Stimulated activated CD4-positive, alpha-beta T cell treated with anti-CD3 and anti-CD28 coated beads, Interleukin-12 subunit alpha, Interleukin-12 subunit beta, amount 100 ng/mL, for 48 hours (primary cell): Measurements from ENCODE around the gene CDH2.

Experiments used
- DNase-seq, 3 donors: peaks; one replicate each; pipeline ENCODE4 v3.0.0-alpha.2; 2020; ENCODE audit warnings: low read depth in 2 of 3, low spot score in 1 of 3

CDH2 gene

DNA sequence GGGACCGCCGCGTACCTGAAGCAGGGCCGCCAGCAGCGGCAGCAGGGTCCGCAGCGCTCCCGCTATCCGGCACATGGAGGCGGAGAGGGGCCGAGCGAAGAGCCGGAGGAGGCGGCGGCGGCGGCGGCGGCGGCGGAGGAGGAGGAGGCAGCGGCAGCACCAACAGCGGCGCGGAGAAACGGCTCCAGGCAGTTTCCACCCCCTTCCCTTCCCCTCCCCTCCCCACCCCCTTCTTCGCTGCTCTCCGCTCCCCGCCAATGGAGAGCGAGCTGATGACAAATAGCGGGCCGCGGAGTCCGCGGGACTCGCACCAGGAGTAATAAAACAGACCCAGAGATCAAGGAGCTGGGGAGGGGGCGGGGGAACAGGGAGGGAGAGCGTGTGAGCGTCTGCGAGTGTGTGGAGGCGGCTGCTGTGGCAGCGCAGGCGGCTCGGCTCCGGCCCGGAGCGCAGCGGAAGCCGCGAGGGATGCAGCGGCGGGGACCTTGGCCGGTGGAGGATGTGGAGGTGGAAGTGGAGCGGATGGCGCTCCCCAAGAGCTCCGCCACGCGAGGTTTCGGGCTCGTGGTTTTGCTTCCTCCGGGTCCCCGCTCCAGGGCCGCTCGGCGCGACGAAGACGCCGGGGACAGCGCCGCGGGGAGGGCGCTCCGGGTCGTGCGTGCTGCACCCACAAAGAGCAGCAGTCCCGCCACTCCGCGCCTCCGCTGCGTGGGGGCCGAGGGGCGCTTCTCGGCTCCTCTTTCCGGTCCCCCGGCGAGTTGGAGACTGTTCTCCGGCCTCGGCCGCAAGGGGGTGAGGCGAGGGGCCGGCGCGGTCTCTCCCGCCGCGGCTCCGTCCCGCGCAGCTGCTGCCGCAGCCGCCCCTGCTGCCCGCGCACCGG, at the start of gene CDH2:
TSS of gene CDH2 (minus strand) at position 183 of the 880 bp plus-strand sequence. CDS start at position 75, 108 bp downstream.
- DNase-seq: no peak

DNA sequence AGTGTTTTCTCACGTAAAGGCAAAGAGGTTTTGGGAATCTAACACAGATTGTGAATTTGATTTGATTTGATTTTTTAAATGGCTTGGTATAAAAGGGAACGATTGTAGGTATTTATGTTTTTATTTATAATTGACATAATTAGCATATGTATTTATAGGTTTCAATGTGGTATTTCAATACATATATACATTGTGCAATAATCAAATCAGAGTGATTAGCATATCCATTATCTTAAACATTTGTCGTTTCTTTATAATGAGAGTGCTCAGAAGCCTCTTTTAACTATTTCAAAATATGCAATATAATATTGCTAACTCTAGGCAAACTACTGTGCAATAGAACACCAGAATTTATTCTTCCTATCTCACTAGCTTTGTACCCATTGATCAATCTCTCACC, 35.1 kb upstream of the CDH2 start:
- no peak for DNase-seq

DNA sequence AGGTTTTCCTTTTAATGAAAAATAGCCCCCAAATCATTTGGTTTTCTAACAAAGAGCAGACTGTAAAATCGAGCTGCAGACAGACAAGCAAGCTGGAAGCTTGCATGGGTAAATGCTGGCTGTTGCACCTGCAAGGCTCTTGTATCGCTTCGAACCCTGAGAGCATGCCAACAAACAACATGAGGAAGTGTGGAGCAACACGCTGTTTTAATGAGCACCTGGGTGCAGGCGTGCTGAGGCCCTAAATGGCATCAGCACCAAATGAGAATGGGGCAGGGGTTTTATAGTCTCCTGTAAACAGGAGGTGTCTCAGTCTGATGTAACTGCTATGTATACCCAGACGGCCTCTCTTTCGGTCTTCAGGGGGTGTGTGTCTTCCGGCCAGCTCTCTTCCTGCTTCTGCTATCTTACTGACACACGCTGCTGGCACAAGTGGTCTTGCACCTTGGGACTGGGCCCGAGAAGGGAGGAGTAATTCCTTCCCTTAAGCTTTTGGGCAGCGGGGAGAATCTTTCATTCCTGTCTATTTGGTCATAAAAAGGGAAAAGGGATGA, 31.9 kb upstream of the CDH2 start:
- DNase-seq: no peak

DNA sequence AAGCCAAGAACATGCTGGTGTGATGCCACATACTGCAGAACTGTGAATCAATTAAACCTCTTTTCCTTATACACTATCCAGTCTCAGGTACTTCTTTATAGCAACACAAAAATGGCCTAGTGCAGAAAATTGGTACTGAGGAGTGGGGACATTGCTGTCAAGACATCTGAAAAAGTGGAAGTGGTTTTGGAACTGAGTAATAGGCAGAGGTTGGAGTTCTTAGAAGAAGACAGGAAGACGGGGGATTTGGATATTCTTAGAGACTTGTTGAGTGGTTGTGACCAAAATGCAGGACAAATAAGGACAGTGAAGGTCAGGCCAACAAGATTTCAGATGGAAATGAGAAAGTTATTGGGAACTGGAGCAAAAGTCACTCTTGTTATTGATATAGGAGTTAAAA, 31.3 kb upstream of the CDH2 start:
- no peak for DNase-seq

DNA sequence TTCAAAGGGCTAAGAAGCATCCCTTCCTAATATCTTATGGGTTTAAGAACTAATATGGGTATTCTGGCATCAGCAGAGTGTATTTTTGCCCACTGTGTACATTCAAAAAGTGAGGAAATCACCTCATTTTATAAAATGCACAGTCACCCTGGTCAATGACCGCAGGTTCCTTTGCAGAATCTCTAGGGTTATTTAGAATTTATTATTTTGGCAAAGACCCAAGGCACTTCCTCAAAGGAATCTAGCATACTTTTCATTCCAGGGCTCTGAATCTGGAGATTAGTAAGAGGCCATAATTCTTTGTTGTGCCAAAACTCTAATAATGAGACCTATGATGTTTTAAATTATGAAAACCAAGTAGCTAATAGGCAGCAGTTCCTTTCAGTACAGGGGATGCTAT, 27.2 kb upstream of the CDH2 start:
- DNase-seq: no peak

DNA sequence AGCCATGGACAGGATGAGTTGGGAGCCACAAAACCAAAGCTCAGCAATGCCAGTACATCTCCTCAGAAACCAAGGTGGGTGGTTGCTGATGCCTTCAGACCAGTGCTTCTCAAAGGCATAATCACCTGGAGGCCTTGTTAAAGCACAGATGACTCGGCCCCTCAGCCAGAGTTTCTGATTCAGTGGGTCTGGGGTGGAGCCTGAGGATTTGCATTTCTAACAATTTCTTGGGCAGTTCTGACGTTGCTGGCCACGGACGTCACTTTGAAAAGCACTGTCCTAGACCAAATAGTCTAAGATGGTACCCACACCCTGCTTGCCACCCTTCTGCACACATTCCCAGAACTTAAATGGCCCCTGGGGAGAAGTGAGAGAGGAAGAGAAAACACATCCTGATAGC, 24.1 kb upstream of the CDH2 start:
- DNase-seq: no peak

DNA sequence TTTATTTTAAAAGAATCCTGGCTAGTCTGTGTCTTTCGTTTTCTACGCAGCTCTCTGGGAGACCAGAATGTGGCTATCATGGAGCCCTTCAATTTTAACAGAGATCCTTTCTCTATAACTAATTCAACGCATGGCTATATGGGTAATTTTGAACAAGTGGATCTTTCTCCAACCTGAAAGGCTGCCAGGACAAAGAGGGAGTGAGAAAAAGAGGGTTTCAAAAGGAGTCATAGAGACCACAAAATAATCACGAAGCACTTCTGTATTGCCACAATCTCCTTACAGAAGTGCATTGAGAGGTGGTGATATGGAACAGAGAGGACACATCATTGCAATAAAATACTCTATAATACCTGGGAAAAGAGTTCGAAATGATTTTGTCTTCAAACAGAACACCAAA, 21.7 kb upstream of the CDH2 start:
- DNase-seq: no peak

DNA sequence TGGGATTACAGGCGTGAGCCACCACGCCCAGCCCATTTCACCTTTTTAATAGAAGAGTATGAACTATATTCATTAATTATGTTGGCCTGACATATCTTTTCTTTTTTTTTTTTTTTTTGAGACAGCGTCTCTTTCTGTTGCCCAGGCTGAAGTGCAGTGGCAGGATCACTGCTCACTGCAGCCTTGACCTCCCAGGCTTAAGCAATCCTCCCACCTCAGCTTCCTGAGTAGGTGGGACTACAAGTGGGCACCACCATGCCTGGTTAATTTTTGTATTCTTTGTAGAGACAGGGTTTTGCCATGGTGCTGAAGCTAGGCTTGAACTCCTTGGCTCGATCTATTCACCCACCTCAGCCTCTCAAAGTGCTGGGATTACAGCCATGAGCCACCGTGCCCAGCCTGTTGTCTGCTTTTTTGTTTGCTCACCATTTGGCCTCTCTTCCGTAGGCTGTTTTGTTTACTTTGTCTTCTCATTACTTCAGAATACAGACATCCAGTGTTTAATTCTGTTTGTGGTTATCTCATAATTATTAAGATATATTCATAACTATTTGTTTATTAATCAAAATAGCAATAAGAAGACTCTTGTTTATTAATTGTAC, 16.3 kb upstream of the CDH2 start:
- DNase-seq: no peak

DNA sequence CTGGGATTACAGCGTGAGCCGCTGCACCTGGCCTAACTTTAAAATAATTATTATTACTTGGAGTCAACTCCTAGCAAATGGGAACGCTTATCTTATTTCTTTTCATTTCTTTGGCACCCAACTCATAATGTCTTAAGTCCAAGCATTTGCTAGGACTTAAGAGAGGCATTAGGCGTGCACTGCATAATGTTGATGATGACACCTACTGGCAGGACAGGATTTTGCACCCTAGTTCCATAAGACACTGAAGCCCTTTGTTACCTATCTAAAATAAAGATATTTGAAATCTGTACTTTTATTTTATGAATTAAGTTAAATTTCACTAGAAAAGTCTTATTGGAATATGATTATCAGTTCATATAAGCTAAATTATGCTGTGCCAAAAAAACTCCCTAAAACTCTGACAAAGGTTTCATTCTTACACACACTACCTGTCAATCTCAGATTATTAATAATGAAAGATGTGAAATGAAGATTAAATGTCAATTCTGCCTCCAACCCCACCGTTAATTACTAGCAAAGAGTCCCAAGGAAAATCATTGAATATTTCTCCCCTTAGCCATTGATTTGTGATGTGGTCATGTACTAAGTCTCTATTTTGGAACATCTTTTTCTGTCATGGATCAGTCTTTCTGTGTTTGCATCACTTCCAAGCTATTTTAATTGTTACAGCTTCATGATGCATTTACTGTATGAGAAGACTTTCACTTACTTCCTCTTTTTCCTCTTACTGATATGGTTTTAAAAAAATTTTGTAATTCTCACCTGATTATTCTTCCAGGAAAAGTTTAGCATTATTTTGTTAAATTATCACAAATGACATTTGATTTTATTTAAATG, 12.7 kb upstream of the CDH2 start:
- DNase-seq: peak in 1 of 3 donors; percentile 12

DNA sequence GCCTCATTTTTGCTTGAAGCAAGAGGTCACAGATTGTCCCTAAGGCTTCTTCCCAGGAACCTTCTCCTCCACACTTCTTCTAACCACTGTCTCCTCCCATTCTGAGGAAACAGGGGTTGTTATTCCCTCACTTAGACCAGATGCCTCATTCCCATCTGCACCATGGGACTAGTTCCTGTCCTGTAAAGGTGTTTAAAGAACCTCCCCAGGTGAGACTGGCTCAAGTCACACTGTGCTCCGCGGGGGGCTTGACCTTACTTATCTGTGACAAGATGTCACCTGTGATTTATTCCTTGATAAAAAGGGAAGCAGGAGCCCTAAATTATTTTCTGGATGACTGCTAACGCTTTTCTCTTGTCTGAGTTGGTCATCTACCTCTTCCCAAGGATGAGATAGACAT, 8.2 kb upstream of the CDH2 start:
- DNase-seq: no peak

DNA sequence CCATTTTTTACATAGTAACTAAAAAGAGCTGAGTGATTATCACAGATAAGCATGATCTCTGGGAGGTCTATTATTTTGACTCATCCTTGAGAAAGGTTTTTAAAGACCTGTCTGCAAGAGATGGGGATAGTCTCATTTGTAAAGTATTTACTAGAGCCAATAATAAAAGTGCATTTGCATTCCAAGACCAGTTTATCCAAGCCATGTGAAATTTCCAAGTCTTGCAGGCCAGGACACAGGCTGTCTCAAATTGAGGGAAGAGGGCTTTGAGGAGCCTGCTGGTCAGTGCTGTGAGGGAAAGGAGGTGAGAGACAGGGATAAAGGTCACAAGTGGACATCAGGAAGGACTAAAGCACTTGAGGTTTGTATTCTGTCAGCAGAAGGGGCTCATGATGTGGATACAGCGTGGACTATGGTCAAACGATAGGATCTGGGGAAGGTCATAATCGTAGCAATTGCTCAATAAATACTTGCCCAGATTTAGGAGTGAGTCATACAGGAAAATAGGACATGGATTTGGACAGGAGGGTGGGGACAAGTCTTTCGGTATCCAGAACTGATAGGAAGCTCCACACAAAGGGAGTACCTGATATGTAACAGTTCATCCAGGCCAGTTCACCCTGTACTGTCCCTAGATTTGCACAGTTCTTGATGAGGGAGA, 6.6 kb upstream of the CDH2 start:
- DNase-seq: no peak

DNA sequence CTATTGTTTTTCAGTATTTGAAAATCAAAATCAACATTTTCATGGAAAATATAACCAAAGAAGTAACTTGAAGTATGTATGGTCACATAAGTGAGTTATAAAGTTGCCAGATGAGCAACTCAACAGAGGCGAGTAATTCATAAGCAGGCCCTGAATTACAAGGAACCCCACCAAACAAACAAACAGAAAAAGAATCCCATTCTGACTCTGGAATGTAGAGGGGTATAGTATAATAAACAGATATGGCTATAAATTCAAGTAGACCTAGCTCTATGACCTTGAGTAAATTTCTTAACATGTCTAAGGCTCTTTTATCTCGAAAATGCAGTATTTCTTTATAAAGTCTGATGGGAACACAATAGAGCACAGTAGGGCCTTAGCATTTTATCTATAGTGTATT, 4.7 kb upstream of the CDH2 start:
- no peak for DNase-seq

DNA sequence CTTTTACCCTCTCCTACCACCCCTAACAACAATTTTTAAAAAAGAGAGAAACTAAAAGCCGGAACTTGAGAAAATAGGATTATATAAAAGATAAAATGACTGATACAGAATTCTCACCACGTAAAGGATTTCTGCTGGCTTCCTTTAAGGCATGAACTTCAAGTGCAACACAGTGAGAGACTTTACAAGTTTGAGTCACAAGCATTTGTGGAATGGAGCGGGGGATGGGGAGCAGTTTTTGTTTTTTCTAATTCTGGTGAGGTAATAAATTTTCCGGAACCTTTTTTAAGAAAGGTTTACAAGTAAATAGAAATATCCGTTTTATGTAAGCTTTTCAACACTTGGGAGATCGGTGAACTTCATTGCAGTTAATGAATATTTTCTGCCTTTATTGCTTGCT, 1.8 kb upstream of the CDH2 start:
- DNase-seq: no peak

DNA sequence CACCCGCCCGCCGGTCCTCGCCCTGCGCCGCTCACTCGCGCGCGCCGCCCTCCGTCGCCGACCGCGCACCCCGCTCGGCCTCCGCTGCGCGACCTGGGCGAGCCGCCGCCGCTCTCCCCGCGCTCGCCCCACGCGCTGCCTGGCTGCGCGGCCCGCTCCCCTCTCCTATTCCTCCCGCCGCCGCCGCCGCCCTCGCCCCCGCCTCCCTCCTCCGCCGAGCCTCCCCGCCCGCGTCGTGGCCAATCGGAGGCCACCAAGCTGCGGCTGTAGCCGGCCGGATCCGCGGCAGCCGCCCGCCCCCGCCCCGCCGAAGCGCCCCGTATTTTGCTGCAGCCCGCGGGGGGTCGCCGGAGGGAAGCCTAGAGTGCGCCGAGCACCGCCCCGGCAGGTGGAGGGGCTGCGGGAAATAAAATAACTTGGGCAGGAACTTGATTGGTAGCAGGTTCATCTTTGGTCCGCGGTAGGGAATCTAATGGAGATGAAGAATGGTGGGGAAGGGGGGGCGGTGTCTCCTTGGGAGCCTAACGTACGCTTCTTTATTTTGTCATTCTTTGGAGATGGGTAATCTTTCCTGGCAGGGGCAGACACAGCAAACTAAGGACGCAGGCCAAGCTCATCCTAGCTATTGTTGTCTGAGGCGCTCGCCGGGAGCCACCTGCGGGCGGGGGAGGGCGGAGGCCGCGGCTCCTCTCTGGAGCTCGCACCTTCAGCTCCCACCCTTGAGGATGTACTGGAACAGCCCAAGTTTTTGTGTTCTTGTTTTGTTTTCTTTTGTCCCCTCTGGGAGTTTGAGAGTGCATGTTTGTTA, 1.1 kb upstream of the CDH2 start:
- no peak for DNase-seq

DNA sequence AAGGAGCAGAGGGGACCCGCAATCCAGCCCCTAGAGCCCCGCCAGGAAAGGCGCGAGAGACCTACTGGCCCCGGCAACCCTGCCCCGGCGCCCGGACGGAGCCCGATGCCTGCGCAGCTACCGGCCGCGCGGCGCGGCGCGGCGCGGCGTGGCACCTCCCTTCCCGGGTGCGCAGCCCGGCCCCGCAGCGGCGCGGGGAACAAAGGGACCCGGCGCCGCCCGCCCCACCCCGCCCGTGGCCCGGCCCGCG, 307 bp downstream of the CDH2 start:
- no peak for DNase-seq

DNA sequence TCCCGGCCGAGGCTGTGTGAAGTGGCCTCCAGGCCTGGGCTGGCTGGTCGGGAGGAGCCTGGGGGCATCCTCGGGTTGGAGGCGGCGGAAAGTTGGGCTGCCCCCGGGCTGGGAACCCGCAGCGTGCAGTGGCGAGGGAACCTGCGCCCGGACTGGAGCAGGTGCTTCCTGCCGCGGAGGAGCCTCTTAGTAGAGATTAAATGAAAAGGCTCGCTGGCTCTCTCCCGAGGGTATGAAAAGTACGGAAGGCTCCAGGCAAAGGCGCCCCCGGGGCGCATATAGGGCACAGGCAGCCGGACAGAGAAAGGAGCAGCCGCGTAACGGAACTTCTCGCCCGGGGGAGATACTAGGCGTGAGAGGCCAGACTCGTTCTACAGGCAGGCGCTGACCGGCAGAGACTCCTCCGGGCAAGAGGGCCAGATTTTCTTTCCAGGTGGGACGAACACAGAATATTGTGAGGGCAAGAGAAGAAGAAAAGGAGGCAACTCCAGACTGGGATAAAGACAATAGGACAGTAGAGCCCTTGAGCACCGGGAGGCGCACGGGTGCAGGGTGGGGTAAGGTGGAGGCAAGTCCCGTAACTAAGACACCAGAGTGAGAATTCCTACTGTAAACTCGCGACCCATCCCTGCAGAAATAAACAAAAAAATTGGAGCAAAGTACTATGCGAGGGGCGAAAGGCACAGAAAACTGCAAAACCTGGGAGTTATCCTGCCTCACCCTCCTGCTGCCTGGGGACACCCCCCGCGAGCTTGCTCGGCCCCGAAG, 816 bp downstream of the CDH2 start:
- DNase-seq: no peak

DNA sequence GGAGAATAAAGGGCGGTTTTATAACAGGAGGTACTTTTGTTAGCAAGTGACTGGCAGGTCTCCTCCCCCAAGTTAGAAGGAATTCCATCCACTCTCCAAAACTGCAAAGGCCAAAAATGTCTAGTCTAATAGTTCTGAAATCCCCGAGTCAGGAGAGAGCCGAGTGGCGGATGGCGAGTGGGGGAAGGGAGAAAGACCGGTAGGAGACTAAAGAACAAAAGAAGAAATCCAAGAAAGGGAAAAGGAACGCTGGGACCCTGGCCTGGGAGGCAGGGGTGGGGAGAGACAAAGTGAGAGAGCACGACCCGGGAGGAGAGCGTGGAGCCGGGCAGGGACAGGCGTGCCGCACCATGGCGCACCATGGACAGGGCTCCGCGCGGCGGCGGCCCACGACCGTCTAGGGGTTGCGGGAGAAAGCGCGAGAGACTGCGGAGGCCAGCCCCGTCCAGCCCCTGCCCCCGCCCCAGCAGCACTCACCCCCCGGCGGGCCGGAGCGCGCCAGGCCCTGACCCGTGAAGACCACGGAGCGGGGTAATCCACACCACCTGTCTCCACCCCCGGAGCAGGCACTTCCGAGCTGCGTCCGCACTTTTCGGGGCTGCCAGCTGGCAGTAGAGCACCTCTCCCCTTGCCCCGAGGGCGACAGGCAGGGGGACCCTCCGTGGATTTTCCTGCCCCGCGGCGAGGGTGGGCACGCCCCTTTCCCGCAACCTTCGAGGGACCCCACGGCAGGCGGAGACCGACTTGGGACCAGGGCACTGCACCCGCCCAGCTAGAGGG, 1.6 kb downstream of the CDH2 start:
- no peak for DNase-seq

DNA sequence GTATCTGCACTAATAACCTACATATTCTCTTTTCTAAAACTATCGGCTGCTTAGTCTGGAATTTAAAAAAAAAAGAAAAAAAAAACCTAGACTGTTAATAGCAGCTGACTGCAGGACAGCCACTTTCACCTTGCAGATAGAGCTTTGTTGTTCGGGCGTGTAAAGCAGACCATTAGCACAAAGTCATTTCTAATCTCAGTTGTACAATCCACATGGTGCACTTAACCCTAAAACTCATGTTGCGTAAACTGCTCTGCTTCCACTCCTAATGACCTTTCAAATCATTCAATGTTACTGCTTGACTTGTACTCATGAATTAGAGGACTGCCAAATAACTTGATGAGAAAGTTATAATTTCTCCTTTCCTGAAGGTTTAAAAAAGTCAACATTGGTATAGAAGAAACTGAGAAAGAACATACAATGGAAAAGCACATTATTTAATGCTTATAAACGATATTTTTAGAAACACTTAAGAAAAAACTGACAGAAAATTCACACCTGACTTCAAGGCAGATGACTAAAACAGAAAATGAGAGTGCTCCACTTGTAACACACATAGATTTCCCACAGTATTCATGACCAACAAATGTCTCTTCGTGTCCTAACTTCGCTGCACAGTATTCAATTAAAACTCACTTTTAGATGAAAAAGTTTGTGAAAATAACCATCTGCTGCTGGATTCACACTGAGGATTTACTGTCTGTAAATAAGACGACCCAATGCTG, 2.6 kb downstream of the CDH2 start:
- no peak for DNase-seq
